ENCODE results near the gene ELOB.

The ELOB gene

GRCh38 chr16:2777231-2777902 lies at the start of gene ELOB:
ELOB (minus strand) TSS chr16:2777280; CDS start chr16:2777239, 41 bp downstream.
- DNase-seq: peak; percentile 80 to 90

- no peak for DNase-seq
These were observed 48.8 kb upstream of the ELOB start for GRCh38 chr16:2825906-2826305.

- DNase-seq: no peak
These were observed 48.1 kb upstream of the ELOB start for GRCh38 chr16:2825049-2825742.

GRCh38 chr16:2824626-2825025 lies 47.5 kb upstream of the ELOB start:
- no peak for DNase-seq

- DNase-seq: peak in 1 of 2 donors; percentile 31
These were observed 45.4 kb upstream of the ELOB start for GRCh38 chr16:2822496-2822895.

GRCh38 chr16:2822158-2822495 lies 45.0 kb upstream of the ELOB start:
- DNase-seq: no peak

- DNase-seq: no peak
These were observed 44.5 kb upstream of the ELOB start for GRCh38 chr16:2821487-2822157.

GRCh38 chr16:2820836-2821486 lies 43.9 kb upstream of the ELOB start:
- DNase-seq: no peak

GRCh38 chr16:2819939-2820835 lies 43.1 kb upstream of the ELOB start:
- no peak for DNase-seq

GRCh38 chr16:2819179-2819938 lies 42.3 kb upstream of the ELOB start:
- no peak for DNase-seq

- no peak for DNase-seq
These were observed 41.3 kb upstream of the ELOB start for GRCh38 chr16:2818272-2818876.

- no peak for DNase-seq
These were observed 40.5 kb upstream of the ELOB start for GRCh38 chr16:2817340-2818271.

- no peak for DNase-seq
These were observed 39.8 kb upstream of the ELOB start, which contains the start of gene PRSS21 for GRCh38 chr16:2816751-2817339. PRSS21 (plus strand) TSS chr16:2817237; CDS start chr16:2817269, 32 bp downstream.

GRCh38 chr16:2815299-2815771 lies 38.3 kb upstream of the ELOB start:
- DNase-seq: peak in 1 of 2 donors; percentile 65

- no peak for DNase-seq
These were observed 37.6 kb upstream of the ELOB start for GRCh38 chr16:2814551-2815298.

- no peak for DNase-seq
These were observed 36.7 kb upstream of the ELOB start for GRCh38 chr16:2813771-2814221.

- DNase-seq: no peak
These were observed 34.8 kb upstream of the ELOB start for GRCh38 chr16:2811703-2812471.

- no peak for DNase-seq
These were observed 33.6 kb upstream of the ELOB start for GRCh38 chr16:2810651-2811050.
